ENCODE measurements around the gene PRXL2B.

- no peak for TF ChIP-seq EZH2 (IDR thresholded peaks at IDR 0.05; ENCODE audit: borderline replicate concordance, low read length)
- no peak for TF ChIP-seq CTCF (conservative IDR thresholded peaks at IDR 0.05 in 1 of 2, IDR thresholded peaks at IDR 0.05 in 1 of 2; ENCODE audit: extremely low read depth in 1 of 2, insufficient read depth in 1 of 2, low read depth in 1 of 2, low read length in 2 of 2)
Observed at GRCh38 chr1:2601721-2602303, 15.2 kb downstream of the PRXL2B start.

Data from mammary epithelial cell (primary cell).